ENCODE measurements around the gene COL8A1.

Gene COL8A1

GRCh38 chr3:99753268-99753975 lies 115.0 kb downstream of the COL8A1 start:
- DNase-seq (ENCODE audit: low read depth) = peak; percentile 82
- no peak overlapping the region for H3K4me3 ChIP-seq (ENCODE audit: low read length)
- peak; percentile 81 for TF ChIP-seq CTCF (conservative IDR thresholded peaks at IDR 0.05; ENCODE audit: low read length)

GRCh38 chr3:99755831-99756230 lies 117.4 kb downstream of the COL8A1 start:
- TF ChIP-seq CTCF (conservative IDR thresholded peaks at IDR 0.05; ENCODE audit: low read length) = no peak
- DNase-seq (ENCODE audit: low read depth) = no peak
- no peak overlapping the region for H3K4me3 ChIP-seq (ENCODE audit: low read length)

- no peak for DNase-seq (ENCODE audit: low read depth)
- TF ChIP-seq CTCF (conservative IDR thresholded peaks at IDR 0.05; ENCODE audit: low read length) = no peak
- no peak overlapping the region for H3K4me3 ChIP-seq (ENCODE audit: low read length)
Measured at GRCh38 chr3:99757966-99758365, 119.6 kb downstream of the COL8A1 start.

GRCh38 chr3:99758502-99759177 lies 120.2 kb downstream of the COL8A1 start:
- no peak for DNase-seq (ENCODE audit: low read depth)
- no peak overlapping the region for H3K4me3 ChIP-seq (ENCODE audit: low read length)
- TF ChIP-seq CTCF (conservative IDR thresholded peaks at IDR 0.05; ENCODE audit: low read length) = no peak

GRCh38 chr3:99760031-99760430 lies 121.6 kb downstream of the COL8A1 start:
- H3K4me3 ChIP-seq (ENCODE audit: low read length) = no peak overlapping the region
- TF ChIP-seq CTCF (conservative IDR thresholded peaks at IDR 0.05; ENCODE audit: low read length) = no peak
- no peak for DNase-seq (ENCODE audit: low read depth)

GRCh38 chr3:99760629-99761028 lies 122.2 kb downstream of the COL8A1 start:
- no peak for TF ChIP-seq CTCF (conservative IDR thresholded peaks at IDR 0.05; ENCODE audit: low read length)
- H3K4me3 ChIP-seq (ENCODE audit: low read length) = no peak overlapping the region
- peak; percentile 71 for DNase-seq (ENCODE audit: low read depth)
